ENCODE results near the gene HSD17B12. TPM values are rescaled to one million over a fixed set of nuclear protein-coding genes. Genes with fewer than 3 reads are reported as not detected.

The HSD17B12 gene
- total and polyA plus RNA-seq, 2 of the 8 experiments (the other 6 are each of a cell fraction or from before 2014, with no cell fraction given): 46.0 to 121 TPM

DNA sequence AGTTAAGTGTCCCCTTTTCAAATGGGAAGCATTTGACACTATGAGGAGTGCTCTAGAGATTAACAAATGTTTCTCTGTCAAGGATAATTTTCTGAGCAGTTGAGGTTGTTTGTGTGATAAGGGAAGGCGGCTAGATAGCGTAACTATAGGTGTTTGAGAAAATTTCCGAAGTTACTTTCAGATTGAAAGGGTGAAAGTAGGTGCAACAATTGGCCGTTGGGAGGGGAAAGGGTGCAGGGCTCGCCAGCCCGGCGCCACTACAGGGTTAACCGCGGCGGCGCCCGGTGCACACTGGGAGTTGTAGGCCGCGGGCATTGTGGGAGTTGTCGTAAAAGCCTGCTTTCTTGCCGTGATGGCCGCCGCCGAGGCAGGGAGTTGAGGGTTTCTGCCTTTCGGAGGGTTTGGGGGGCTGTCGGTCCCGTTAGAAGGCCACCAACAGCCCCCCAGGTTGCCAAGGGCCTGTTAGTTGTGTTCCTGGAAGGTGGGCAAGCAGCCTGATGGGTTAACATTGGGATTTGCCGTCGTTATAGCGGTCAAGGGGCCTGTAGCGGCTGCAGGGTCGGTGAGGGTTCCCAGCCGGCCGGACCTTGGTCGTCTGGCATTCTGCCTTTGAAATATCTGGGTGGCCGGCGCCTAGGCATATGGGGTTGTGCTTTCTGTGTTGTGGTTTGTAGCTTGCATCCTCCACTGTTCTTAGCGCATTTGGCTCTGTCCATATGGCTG, 36.5 kb upstream of the HSD17B12 start (continued):
- TF ChIP-seq, protein P1, sequence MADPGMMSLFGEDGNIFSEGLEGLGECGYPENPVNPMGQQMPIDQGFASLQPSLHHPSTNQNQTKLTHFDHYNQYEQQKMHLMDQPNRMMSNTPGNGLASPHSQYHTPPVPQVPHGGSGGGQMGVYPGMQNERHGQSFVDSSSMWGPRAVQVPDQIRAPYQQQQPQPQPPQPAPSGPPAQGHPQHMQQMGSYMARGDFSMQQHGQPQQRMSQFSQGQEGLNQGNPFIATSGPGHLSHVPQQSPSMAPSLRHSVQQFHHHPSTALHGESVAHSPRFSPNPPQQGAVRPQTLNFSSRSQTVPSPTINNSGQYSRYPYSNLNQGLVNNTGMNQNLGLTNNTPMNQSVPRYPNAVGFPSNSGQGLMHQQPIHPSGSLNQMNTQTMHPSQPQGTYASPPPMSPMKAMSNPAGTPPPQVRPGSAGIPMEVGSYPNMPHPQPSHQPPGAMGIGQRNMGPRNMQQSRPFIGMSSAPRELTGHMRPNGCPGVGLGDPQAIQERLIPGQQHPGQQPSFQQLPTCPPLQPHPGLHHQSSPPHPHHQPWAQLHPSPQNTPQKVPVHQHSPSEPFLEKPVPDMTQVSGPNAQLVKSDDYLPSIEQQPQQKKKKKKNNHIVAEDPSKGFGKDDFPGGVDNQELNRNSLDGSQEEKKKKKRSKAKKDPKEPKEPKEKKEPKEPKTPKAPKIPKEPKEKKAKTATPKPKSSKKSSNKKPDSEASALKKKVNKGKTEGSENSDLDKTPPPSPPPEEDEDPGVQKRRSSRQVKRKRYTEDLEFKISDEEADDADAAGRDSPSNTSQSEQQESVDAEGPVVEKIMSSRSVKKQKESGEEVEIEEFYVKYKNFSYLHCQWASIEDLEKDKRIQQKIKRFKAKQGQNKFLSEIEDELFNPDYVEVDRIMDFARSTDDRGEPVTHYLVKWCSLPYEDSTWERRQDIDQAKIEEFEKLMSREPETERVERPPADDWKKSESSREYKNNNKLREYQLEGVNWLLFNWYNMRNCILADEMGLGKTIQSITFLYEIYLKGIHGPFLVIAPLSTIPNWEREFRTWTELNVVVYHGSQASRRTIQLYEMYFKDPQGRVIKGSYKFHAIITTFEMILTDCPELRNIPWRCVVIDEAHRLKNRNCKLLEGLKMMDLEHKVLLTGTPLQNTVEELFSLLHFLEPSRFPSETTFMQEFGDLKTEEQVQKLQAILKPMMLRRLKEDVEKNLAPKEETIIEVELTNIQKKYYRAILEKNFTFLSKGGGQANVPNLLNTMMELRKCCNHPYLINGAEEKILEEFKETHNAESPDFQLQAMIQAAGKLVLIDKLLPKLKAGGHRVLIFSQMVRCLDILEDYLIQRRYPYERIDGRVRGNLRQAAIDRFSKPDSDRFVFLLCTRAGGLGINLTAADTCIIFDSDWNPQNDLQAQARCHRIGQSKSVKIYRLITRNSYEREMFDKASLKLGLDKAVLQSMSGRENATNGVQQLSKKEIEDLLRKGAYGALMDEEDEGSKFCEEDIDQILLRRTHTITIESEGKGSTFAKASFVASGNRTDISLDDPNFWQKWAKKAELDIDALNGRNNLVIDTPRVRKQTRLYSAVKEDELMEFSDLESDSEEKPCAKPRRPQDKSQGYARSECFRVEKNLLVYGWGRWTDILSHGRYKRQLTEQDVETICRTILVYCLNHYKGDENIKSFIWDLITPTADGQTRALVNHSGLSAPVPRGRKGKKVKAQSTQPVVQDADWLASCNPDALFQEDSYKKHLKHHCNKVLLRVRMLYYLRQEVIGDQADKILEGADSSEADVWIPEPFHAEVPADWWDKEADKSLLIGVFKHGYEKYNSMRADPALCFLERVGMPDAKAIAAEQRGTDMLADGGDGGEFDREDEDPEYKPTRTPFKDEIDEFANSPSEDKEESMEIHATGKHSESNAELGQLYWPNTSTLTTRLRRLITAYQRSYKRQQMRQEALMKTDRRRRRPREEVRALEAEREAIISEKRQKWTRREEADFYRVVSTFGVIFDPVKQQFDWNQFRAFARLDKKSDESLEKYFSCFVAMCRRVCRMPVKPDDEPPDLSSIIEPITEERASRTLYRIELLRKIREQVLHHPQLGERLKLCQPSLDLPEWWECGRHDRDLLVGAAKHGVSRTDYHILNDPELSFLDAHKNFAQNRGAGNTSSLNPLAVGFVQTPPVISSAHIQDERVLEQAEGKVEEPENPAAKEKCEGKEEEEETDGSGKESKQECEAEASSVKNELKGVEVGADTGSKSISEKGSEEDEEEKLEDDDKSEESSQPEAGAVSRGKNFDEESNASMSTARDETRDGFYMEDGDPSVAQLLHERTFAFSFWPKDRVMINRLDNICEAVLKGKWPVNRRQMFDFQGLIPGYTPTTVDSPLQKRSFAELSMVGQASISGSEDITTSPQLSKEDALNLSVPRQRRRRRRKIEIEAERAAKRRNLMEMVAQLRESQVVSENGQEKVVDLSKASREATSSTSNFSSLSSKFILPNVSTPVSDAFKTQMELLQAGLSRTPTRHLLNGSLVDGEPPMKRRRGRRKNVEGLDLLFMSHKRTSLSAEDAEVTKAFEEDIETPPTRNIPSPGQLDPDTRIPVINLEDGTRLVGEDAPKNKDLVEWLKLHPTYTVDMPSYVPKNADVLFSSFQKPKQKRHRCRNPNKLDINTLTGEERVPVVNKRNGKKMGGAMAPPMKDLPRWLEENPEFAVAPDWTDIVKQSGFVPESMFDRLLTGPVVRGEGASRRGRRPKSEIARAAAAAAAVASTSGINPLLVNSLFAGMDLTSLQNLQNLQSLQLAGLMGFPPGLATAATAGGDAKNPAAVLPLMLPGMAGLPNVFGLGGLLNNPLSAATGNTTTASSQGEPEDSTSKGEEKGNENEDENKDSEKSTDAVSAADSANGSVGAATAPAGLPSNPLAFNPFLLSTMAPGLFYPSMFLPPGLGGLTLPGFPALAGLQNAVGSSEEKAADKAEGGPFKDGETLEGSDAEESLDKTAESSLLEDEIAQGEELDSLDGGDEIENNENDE (IDR thresholded peaks at IDR 0.05; ENCODE audit: insufficient replicate concordance, low read length): no peak
- no peak for TF ChIP-seq SUZ12 (IDR thresholded peaks at IDR 0.05; ENCODE audit: low read length)
- TF ChIP-seq TEAD4 (IDR thresholded peaks at IDR 0.05; ENCODE audit: low read depth, low read length): no peak
- TF ChIP-seq SRF (IDR thresholded peaks at IDR 0.05; ENCODE audit: low read depth, low read length): no peak
- no peak for TF ChIP-seq CTBP2 (IDR thresholded peaks at IDR 0.05; ENCODE audit: borderline replicate concordance, insufficient read depth, insufficient read length, low read length)
- TF ChIP-seq TAF7 (optimal IDR thresholded peaks at IDR 0.05; ENCODE audit: borderline replicate concordance, low read depth, low read length): peak; percentile 37

Data from H1 (cell line).